GM12892 (cell line): Measurements from ENCODE around the gene KCTD13.

Source experiments
- POLR2A ChIP-seq: IDR thresholded peaks from 2 replicates; pipeline ENCODE4 v1.6.1; 2011; ENCODE audit warnings: low read depth, low read length, control low read depth
- POLR2AphosphoS5 ChIP-seq: IDR thresholded peaks from 2 replicates; pipeline ENCODE4 v1.6.1; 2011; ENCODE audit warnings: low read depth, low read length, control low read depth
- TAF1 ChIP-seq: IDR thresholded peaks from 2 replicates; pipeline ENCODE4 v1.6.1; 2011; ENCODE audit warnings: low read depth, mild to moderate bottlenecking, control low read depth, low read length, borderline replicate concordance

DNA sequence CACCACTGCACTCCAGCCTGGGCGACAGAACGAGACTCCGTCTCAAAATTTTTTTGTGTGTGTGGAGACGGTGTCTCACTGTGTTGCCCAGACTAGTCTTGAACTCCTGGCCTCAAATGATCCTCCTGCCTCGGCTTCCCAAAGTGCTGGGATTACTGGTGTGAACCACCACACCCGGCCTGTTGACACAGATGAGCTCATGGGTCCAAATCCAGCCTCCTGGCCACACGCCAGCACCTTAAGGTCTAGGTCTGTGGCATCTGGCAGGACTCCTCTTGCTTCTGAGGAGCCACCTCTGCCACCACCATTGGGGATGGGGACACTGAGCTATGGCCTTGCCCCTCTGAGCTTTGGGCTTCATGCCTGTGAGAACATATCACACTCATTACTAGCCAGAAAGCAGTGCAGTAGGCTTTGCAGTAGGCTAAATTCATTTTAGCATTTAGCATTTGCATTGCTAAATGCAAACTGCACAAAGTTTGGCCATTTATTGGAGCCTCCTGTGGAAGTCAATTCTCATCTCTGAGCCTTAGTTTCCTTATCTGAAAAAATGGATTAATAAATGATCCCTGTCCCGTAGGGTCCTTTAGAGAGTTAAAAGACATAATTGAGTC, 57.5 kb downstream of the KCTD13 start:
- TF ChIP-seq POLR2A (no peak), TAF1 (no peak), POLR2AphosphoS5 (no peak)
